ENCODE data around the gene ARHGAP44. TPM values are rescaled to one million over a fixed set of nuclear protein-coding genes. Genes with fewer than 3 reads are reported as not detected.

The ARHGAP44 gene
- total RNA-seq, 1 experiment from 2014 or later, result 9.9 TPM

DNA sequence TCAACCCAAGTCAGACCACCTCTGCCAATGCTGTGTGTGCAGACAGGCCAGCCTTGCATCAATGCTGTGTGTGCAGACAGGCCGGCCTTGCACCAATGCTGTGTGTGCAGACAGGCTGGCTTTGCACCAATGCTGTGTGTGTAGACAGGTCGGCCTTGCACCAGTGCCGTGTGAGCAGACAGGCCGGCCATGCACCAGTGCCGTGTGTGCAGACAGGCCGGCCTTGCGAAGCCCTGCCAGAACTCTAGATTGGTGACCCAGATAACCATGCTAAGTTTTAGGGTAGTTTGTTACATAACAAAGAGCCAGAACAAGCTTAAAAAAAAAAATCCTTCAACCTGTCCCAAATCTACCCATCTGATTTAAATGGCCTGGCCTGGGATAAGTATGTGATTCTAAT lies 174.2 kb downstream of the ARHGAP44 start:
- Histone ChIP-seq H3K27me3 (ENCODE audit: insufficient read depth, low read length) (no peaks in the 10 kb centered on the region), H3K4ac (ENCODE audit: low read depth, low read length) (no peak overlapping the region), H3K23me2 (ENCODE audit: insufficient read length, low read depth, low read length, poor library complexity, severe bottlenecking) (no peaks in the 10 kb centered on the region), H2BK20ac (ENCODE audit: low read depth, low read length, poor library complexity, severe bottlenecking) (no peak overlapping the region), H3K79me2 (ENCODE audit: insufficient read depth, low read length) (no peaks in the 10 kb centered on the region), H3K18ac (ENCODE audit: insufficient read length, low read depth, low read length) (no peak overlapping the region), H3K9me3 (ENCODE audit: control insufficient read depth, low read depth, low read length) (no peaks in the 10 kb centered on the region), H3K14ac (ENCODE audit: insufficient read depth, low read length) (no peak overlapping the region), H2BK5ac (ENCODE audit: insufficient read length, low read length) (no peak overlapping the region), H2AFZ (ENCODE audit: low read length) (no peak overlapping the region), H2BK15ac (ENCODE audit: low read depth, low read length) (no peak overlapping the region), H3K23ac (ENCODE audit: insufficient read length, low read depth, low read length) (no peak overlapping the region), H4K5ac (ENCODE audit: insufficient read length, low read depth, low read length) (no peak overlapping the region), H3K79me1 (ENCODE audit: insufficient read depth, low read depth, low read length, poor library complexity, severe bottlenecking) (no peaks in the 10 kb centered on the region), H4K8ac (replicated peaks; ENCODE audit: insufficient read length, low read depth, low read length) (no peak overlapping the region), H3K56ac (ENCODE audit: insufficient read length, low read depth, low read length) (no peak overlapping the region), H2AK5ac (ENCODE audit: insufficient read length, low read length) (no peak overlapping the region), H3K9ac (ENCODE audit: extremely low read depth, insufficient read length, low read length) (no peak overlapping the region), H4K20me1 (ENCODE audit: control insufficient read depth, insufficient read depth, insufficient read length) (no peaks in the 10 kb centered on the region), H2BK12ac (ENCODE audit: insufficient read length, low read depth, low read length) (no peak overlapping the region), H3K4me2 (ENCODE audit: insufficient read depth, insufficient read length, low read length) (no peak overlapping the region), H3K4me1 (ENCODE audit: insufficient read depth, low read length) (0 out of 2 replicates have a peak, but pooled peaks cover 4% of the 10 kb centered on the region), H2BK120ac (ENCODE audit: low read depth, low read length, poor library complexity, severe bottlenecking) (no peak overlapping the region), H3K27ac (ENCODE audit: insufficient read length, low read depth, low read length) (no peak overlapping the region), H4K91ac (ENCODE audit: insufficient read length, low read depth, low read length) (no peak overlapping the region), H3T11ph (ENCODE audit: low read length) (no peak overlapping the region)
- WGBS (ENCODE audit: extremely low coverage, insufficient read length, low lambda C conversion rate), result no CpG with 5 or more reads among the region's 7 CpGs
- no peak overlapping the region for H3K4me3 Mint-ChIP-seq
- no peaks in the 10 kb centered on the region; a peak in 1 of 5 replicates for H3K9me3 Mint-ChIP-seq
- H3K27me3 Mint-ChIP-seq (ENCODE audit: low read depth), result no peaks in the 10 kb centered on the region
- no peak for DNase-seq
- peaks cover 0 to 18% (median 17%) of the 10 kb centered on the region in 3 experiments for H3K36me3 Mint-ChIP-seq (ENCODE audit: insufficient read depth in 1 of 3, low read depth in 3 of 3)
- no peak overlapping the region for H3K27ac Mint-ChIP-seq
- peaks cover 6 to 10% of the 10 kb centered on the region in 2 experiments for H3K4me1 Mint-ChIP-seq
- TF ChIP-seq, protein P1, sequence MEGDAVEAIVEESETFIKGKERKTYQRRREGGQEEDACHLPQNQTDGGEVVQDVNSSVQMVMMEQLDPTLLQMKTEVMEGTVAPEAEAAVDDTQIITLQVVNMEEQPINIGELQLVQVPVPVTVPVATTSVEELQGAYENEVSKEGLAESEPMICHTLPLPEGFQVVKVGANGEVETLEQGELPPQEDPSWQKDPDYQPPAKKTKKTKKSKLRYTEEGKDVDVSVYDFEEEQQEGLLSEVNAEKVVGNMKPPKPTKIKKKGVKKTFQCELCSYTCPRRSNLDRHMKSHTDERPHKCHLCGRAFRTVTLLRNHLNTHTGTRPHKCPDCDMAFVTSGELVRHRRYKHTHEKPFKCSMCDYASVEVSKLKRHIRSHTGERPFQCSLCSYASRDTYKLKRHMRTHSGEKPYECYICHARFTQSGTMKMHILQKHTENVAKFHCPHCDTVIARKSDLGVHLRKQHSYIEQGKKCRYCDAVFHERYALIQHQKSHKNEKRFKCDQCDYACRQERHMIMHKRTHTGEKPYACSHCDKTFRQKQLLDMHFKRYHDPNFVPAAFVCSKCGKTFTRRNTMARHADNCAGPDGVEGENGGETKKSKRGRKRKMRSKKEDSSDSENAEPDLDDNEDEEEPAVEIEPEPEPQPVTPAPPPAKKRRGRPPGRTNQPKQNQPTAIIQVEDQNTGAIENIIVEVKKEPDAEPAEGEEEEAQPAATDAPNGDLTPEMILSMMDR (conservative IDR thresholded peaks at IDR 0.05), result no peak
